ENCODE data around the gene SLC25A13.

- TF ChIP-seq CTCF (IDR thresholded peaks at IDR 0.05) (no peak), PRRX2 (CRISPR knock-in tag; IDR thresholded peaks at IDR 0.05) (no peak), TEAD4 (CRISPR knock-in tag; IDR thresholded peaks at IDR 0.05) (no peak), TEAD1 (CRISPR knock-in tag; IDR thresholded peaks at IDR 0.05) (no peak)
These were observed 224.1 kb downstream of the SLC25A13 start for GRCh38 chr7:96097835-96098234.
